22Rv1 (cell line): ENCODE results near the gene TNKS2.

Experiments
- CTCF ChIP-seq: fragments of 450-650 bp; IDR thresholded peaks from 2 replicates; pipeline ENCODE4 v1.5.1; 2017; ENCODE audit warnings: mild to moderate bottlenecking
- ZFX ChIP-seq: fragments of 450-650 bp; IDR thresholded peaks from 2 replicates; pipeline ENCODE4 v1.6.1; 2017; ENCODE audit warnings: antibody characterized with exemption, borderline replicate concordance

- no peak for TF ChIP-seq CTCF
- TF ChIP-seq ZFX, result no peak
Observed at GRCh38 chr10:91843083-91843482, 44.9 kb downstream of the TNKS2 start.
